GM19043 (cell line): ENCODE data around the gene RTKN.
A peak's percentile ranks its signal among the peaks of the same experiment; 100 is the strongest.
"Not testable (repeated sequence)": the region's sequence is repeated elsewhere in the genome, so short reads cannot be mapped to it uniquely, and the experiment has no call there.

Experiments
- ATAC-seq: cut with Tn5 transposase; IDR thresholded peaks from one replicate; pipeline ENCODE4 v1.9.1; 2021; ENCODE audit warnings: low read depth; ENCODE audit not compliant: unreplicated experiment

The RTKN gene

GRCh38 chr2:74462054-74462785 lies 20.5 kb upstream of the RTKN start:
- no peak for ATAC-seq

GRCh38 chr2:74461187-74462053 lies 19.7 kb upstream of the RTKN start:
- no peak for ATAC-seq

GRCh38 chr2:74460187-74460586 lies 18.4 kb upstream of the RTKN start:
- ATAC-seq = not testable (repeated sequence)

- ATAC-seq = not testable (repeated sequence)
Observed at GRCh38 chr2:74459503-74460118, 17.9 kb upstream of the RTKN start.

GRCh38 chr2:74458938-74459363 lies 17.2 kb upstream of the RTKN start:
- ATAC-seq = no peak

GRCh38 chr2:74458132-74458937 lies 16.6 kb upstream of the RTKN start, which contains the start of gene WBP1:
Gene WBP1 (plus strand): TSS chr2:74458438. CDS start chr2:74458603, 165 bp downstream.
- peak; percentile 81 for ATAC-seq

- peak; percentile 14 for ATAC-seq
Observed at GRCh38 chr2:74457549-74458131, 15.9 kb upstream of the RTKN start.

GRCh38 chr2:74457129-74457548 lies 15.4 kb upstream of the RTKN start:
- no peak for ATAC-seq

GRCh38 chr2:74454654-74455511 lies 13.1 kb upstream of the RTKN start, which contains the start of gene INO80B:
Gene INO80B (plus strand): TSS chr2:74455087. CDS start chr2:74455117, 30 bp downstream.
- ATAC-seq = peak; percentile 45

GRCh38 chr2:74450570-74451190 lies 8.9 kb upstream of the RTKN start:
- ATAC-seq = no peak

- no peak for ATAC-seq
Observed at GRCh38 chr2:74448771-74449170, 7.0 kb upstream of the RTKN start.

GRCh38 chr2:74447230-74447999 lies 5.7 kb upstream of the RTKN start:
- ATAC-seq = no peak

- ATAC-seq = no peak
Observed at GRCh38 chr2:74444498-74445318, 3.0 kb upstream of the RTKN start.

- ATAC-seq = not testable (repeated sequence)
Observed at GRCh38 chr2:74442483-74443297, 953 bp upstream of the RTKN start.

- ATAC-seq = no peak
Observed at GRCh38 chr2:74441170-74441689, 507 bp downstream of the RTKN start.
